Astrocyte (in vitro differentiated cells and primary cell): ENCODE data around the gene FLRT2. TPM values are rescaled to one million over a fixed set of nuclear protein-coding genes. Genes with fewer than 3 reads are reported as not detected.

Experiments
- DNase-seq: peaks from one replicate; pipeline ENCODE4 v3.0.0-alpha.2; 2010; ENCODE audit warnings: low read depth
- FAIRE-seq: peaks from 2 replicates; lab custom pipeline; 2011; peaks lifted over from hg19 to GRCh38; lab: Jason Lieb, UNC
- H2AFZ ChIP-seq: 2 replicates; pipeline ENCODE4 v1.6.0; 2012; ENCODE audit warnings: low read depth, low read length, inconsistent platforms
- H3K27ac ChIP-seq: 2 replicates; pipeline ENCODE4 v1.5.1; 2011; ENCODE audit warnings: low read depth, low read length, inconsistent platforms
- H3K27me3 ChIP-seq: 2 replicates; pipeline ENCODE4 v1.6.0; 2011; ENCODE audit warnings: low read length, inconsistent platforms; ENCODE audit not compliant: insufficient read depth
- H3K36me3 ChIP-seq: 2 replicates; pipeline ENCODE4 v1.5.1; 2011; ENCODE audit warnings: low read length, inconsistent platforms; ENCODE audit not compliant: insufficient read depth
- H3K4me1 ChIP-seq: 2 replicates; pipeline ENCODE4 v1.5.1; 2011; ENCODE audit warnings: low read length, inconsistent platforms; ENCODE audit not compliant: insufficient read depth
- H3K4me2 ChIP-seq: 2 replicates; pipeline ENCODE4 v1.6.0; 2012; ENCODE audit warnings: low read length, inconsistent platforms
- H3K4me3 ChIP-seq: 2 replicates; pipeline ENCODE4 v1.5.1; 2011; ENCODE audit warnings: low read depth, mild to moderate bottlenecking, low read length, inconsistent platforms; ENCODE audit not compliant: insufficient read depth
- H3K79me2 ChIP-seq: 2 replicates; pipeline ENCODE4 v1.6.0; 2012; ENCODE audit warnings: mild to moderate bottlenecking, low read length, inconsistent platforms; ENCODE audit not compliant: insufficient read depth
- H3K9ac ChIP-seq: 2 replicates; pipeline ENCODE4 v1.6.0; 2012; ENCODE audit warnings: mild to moderate bottlenecking, low read length, inconsistent platforms
- H3K9me3 ChIP-seq: 2 replicates; pipeline ENCODE4 v1.5.1; 2012; ENCODE audit warnings: low read depth, mild to moderate bottlenecking, low read length, inconsistent platforms; ENCODE audit not compliant: insufficient read depth
- H4K20me1 ChIP-seq: 2 replicates; pipeline ENCODE4 v1.6.0; 2012; ENCODE audit warnings: low read length, inconsistent platforms; ENCODE audit not compliant: insufficient read depth
- H3K27ac Mint-ChIP-seq: one replicate; pipeline ENCODE4 v1.8.0; 2021; ENCODE audit warnings: mild to moderate bottlenecking, mixed read lengths; ENCODE audit not compliant: unreplicated experiment
- H3K27me3 Mint-ChIP-seq: one replicate; pipeline ENCODE4 v1.8.0; 2021; ENCODE audit warnings: low read depth, mixed read lengths; ENCODE audit not compliant: unreplicated experiment
- H3K36me3 Mint-ChIP-seq: one replicate; pipeline ENCODE4 v1.8.0; 2021; ENCODE audit warnings: low read depth, mixed read lengths; ENCODE audit not compliant: unreplicated experiment
- H3K4me1 Mint-ChIP-seq: one replicate; pipeline ENCODE4 v1.8.0; 2021; ENCODE audit warnings: low read depth, mixed read lengths; ENCODE audit not compliant: unreplicated experiment
- H3K4me3 Mint-ChIP-seq: one replicate; pipeline ENCODE4 v1.8.0; 2021; ENCODE audit warnings: mild to moderate bottlenecking, moderate library complexity, mixed read lengths; ENCODE audit not compliant: unreplicated experiment
- H3K9me3 Mint-ChIP-seq: one replicate; pipeline ENCODE4 v1.8.0; 2021; ENCODE audit warnings: mild to moderate bottlenecking, mixed read lengths; ENCODE audit not compliant: unreplicated experiment
- CTCF ChIP-seq: IDR thresholded peaks from 2 replicates; pipeline ENCODE4 v1.5.1; 2011; ENCODE audit warnings: low read depth, mild to moderate bottlenecking, inconsistent platforms, low read length, moderate library complexity; ENCODE audit not compliant: insufficient read depth
- EZH2 ChIP-seq: IDR thresholded peaks from 2 replicates; pipeline ENCODE4 v1.6.1; 2012; ENCODE audit warnings: mild to moderate bottlenecking, low read length, inconsistent platforms; ENCODE audit not compliant: insufficient read depth
- total RNA-seq: library from RNA; stranded (reverse); gene quantifications from 2 replicates; pipeline ENCODE4 v1.2.1, GENCODE V29; 2021

Gene FLRT2
- total RNA-seq, 1 donor from 2014 or later: 227 TPM

- Histone ChIP-seq H3K4me2 (no peak overlapping the region), H2AFZ (no peak overlapping the region), H3K27ac (no peak overlapping the region), H4K20me1 (no peaks in the 10 kb centered on the region), H3K9ac (no peak overlapping the region), H3K27me3 (no peaks in the 10 kb centered on the region), H3K9me3 (no peaks in the 10 kb centered on the region), H3K4me3 (no peak overlapping the region), H3K79me2 (no peaks in the 10 kb centered on the region), H3K4me1 (no peaks in the 10 kb centered on the region), H3K36me3 (no peaks in the 10 kb centered on the region)
- peaks cover 3% of the 10 kb centered on the region for H3K27me3 Mint-ChIP-seq
- TF ChIP-seq EZH2 (no peak), CTCF (no peak)
- H3K4me3 Mint-ChIP-seq: no peak overlapping the region
- H3K9me3 Mint-ChIP-seq: no peaks in the 10 kb centered on the region
- DNase-seq (no peak), FAIRE-seq (no peak)
- no peak overlapping the region for H3K27ac Mint-ChIP-seq
- H3K4me1 Mint-ChIP-seq: no peaks in the 10 kb centered on the region
- H3K36me3 Mint-ChIP-seq: no peaks in the 10 kb centered on the region
These were observed 133.3 kb downstream of the FLRT2 start for GRCh38 chr14:85663256-85663655.

DNA sequence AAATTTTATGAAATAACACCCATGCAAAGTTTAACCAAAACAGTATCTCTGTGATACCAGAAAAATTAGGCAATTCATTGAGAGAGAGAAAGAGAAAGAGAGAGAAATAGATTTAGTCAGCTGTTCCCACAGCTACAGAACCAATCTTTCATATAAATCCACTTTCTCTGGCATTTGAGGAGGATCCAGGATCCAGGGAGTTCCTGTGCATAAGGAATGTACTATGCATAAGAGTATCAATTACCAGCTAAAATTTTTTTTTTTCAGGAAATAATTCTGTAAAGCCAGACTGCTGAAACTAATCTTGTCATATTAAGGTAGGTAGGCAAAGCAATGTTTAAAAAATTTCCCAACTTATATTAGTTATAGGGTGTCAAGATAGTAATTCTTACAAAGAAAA is 133.7 kb downstream of the FLRT2 start:
- Mint-ChIP-seq H3K4me1 (no peaks in the 10 kb centered on the region), H3K9me3 (no peaks in the 10 kb centered on the region), H3K36me3 (no peaks in the 10 kb centered on the region), H3K27me3 (peaks cover 3% of the 10 kb centered on the region), H3K4me3 (no peak overlapping the region), H3K27ac (no peak overlapping the region)
- H3K27me3 ChIP-seq: no peaks in the 10 kb centered on the region
- H3K4me1 ChIP-seq: no peaks in the 10 kb centered on the region
- no peaks in the 10 kb centered on the region for H3K9me3 ChIP-seq
- FAIRE-seq: no peak
- H3K36me3 ChIP-seq: no peaks in the 10 kb centered on the region
- no peak overlapping the region for H3K27ac ChIP-seq
- H3K79me2 ChIP-seq: no peaks in the 10 kb centered on the region
- H3K4me2 ChIP-seq: no peak overlapping the region
- H3K4me3 ChIP-seq: no peak overlapping the region
- TF ChIP-seq EZH2: no peak
- TF ChIP-seq CTCF: no peak
- no peak overlapping the region for H3K9ac ChIP-seq
- no peak for DNase-seq
- no peak overlapping the region for H2AFZ ChIP-seq
- H4K20me1 ChIP-seq: no peaks in the 10 kb centered on the region

DNA sequence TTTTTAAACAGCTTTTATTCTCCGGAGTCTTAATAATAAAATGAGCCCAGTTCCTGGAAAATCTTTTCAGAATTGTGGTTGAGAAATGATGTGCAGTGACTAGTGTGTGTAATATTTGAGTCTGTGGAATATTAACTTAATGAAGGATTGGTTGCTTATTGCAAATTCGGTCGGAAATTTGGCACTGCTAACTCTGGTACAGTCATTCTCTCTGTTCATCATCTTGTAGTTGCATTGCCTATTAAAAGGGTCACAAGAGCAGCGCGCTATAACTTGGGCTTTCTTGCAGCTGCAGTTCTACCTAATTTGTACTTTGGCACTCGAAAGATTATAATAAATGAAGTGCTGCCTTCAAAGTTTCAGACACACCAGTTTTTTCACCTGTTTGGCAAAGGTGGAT is 146.0 kb downstream of the FLRT2 start:
- H3K4me3 Mint-ChIP-seq: no peak overlapping the region

More for the DNA sequence above, 146.0 kb downstream of the FLRT2 start:
- Mint-ChIP-seq H3K9me3 (no peaks in the 10 kb centered on the region), H3K27me3 (no peaks in the 10 kb centered on the region), H3K4me1 (no peaks in the 10 kb centered on the region), H3K27ac (no peak overlapping the region), H3K36me3 (no peaks in the 10 kb centered on the region)
- H3K27ac ChIP-seq: no peak overlapping the region
- H2AFZ ChIP-seq: no peak overlapping the region
- no peaks in the 10 kb centered on the region for H3K4me1 ChIP-seq
- no peaks in the 10 kb centered on the region for H3K79me2 ChIP-seq
- H3K4me2 ChIP-seq: no peak overlapping the region
- no peak overlapping the region for H3K9ac ChIP-seq
- TF ChIP-seq EZH2: no peak
- TF ChIP-seq CTCF: no peak
- DNase-seq (no peak), FAIRE-seq (no peak)
- no peaks in the 10 kb centered on the region for H3K36me3 ChIP-seq
- no peaks in the 10 kb centered on the region for H3K27me3 ChIP-seq
- H3K9me3 ChIP-seq: no peaks in the 10 kb centered on the region
- H4K20me1 ChIP-seq: no peaks in the 10 kb centered on the region
- H3K4me3 ChIP-seq: no peak overlapping the region
